Measurements from ENCODE around the gene LTA4H. TPM values are rescaled to one million over a fixed set of nuclear protein-coding genes. Genes with fewer than 3 reads are reported as not detected.

The LTA4H gene
- total RNA-seq, 6 experiments from 2014 or later = 19.0 to 32.5 (median 27.1) TPM

GRCh38 chr12:96041181-96041580 is 5.8 kb upstream of the LTA4H start:
- H3K4me3 ChIP-seq = no peak overlapping the region
- peaks cover 0 to 2% (median under 1%) of the 10 kb centered on the region in 4 donors for H3K4me1 ChIP-seq
- DNase-seq (no peak), ATAC-seq (no peak)
- no peaks in the 10 kb centered on the region for H3K9me3 ChIP-seq
- intact Hi-C loops (cut with DNase I) = no loop called here
- WGBS (ENCODE audit: insufficient coverage, low coverage, low lambda C conversion rate, missing lambda C conversion rate) = no CpG with 5 or more reads among the region's 1 CpG
- no peaks in the 10 kb centered on the region for H3K27me3 ChIP-seq
- TF ChIP-seq POLR2A (IDR thresholded peaks at IDR 0.05) (no peak), CTCF (IDR thresholded peaks at IDR 0.05) (no peak)
- H3K27ac ChIP-seq = no peak overlapping the region
- H3K36me3 ChIP-seq = no peaks in the 10 kb centered on the region

DNA sequence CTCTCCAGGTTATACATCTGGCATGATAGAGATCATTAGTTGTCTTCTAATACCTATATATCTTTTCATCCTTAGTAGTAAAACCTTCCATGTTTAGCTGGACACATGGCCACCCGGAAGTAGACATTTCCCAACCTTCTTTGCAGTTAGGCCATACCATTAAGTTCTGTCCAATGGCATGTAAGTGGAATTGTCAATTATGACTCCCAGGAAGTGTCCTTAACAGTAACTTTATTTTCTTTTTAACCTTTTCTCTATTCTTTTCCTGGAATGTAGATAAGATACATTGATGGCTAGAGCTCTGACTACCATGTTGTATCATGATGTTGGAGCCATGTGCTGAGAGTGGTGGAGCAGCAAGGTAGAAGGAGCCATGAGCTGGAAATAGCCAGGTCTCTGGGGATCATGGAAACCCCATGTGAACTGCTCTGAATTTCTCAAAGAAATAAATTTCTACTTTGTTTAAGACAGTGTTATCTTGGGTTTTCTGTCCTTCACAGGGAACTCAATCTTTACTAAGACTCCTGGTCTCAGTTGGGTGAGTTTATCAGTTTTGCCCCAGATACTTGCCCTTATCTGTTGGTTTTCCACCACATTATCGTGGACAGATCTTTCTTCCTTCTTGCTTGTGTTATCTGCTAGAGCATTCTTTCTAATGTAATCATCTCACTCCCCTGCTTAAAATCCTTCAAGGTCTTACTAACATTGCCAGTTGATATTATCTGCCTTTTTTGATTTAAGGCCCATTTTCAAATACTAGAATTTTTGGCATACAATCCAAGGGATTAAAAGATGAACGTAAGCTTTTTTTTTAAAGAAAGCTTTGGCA is 5.1 kb upstream of the LTA4H start:
- TF ChIP-seq POLR2A (IDR thresholded peaks at IDR 0.05) = no peak
- TF ChIP-seq CTCF (IDR thresholded peaks at IDR 0.05) = no peak
- Histone ChIP-seq H3K4me3 (no peak overlapping the region), H3K27me3 (no peaks in the 10 kb centered on the region), H3K9me3 (no peaks in the 10 kb centered on the region), H3K4me1 (no peaks in the 10 kb centered on the region), H3K27ac (no peak overlapping the region), H3K36me3 (no peaks in the 10 kb centered on the region)
- DNase-seq (no peak), ATAC-seq (no peak)
- intact Hi-C loops (cut with DNase I) = no loop called here
- 46% methylated on average over 3 of the region's 3 CpGs for WGBS (ENCODE audit: insufficient coverage, low coverage, low lambda C conversion rate, missing lambda C conversion rate)

GRCh38 chr12:96039516-96039915 is 4.1 kb upstream of the LTA4H start:
- Histone ChIP-seq H3K36me3 (no peaks in the 10 kb centered on the region), H3K27me3 (no peaks in the 10 kb centered on the region), H3K4me1 (peaks cover 0 to under 1% (median under 1%) of the 10 kb centered on the region in 4 donors), H3K4me3 (no peak overlapping the region), H3K9me3 (no peaks in the 10 kb centered on the region), H3K27ac (no peak overlapping the region)
- TF ChIP-seq POLR2A (IDR thresholded peaks at IDR 0.05) (no peak), CTCF (IDR thresholded peaks at IDR 0.05) (no peak)
- WGBS (ENCODE audit: insufficient coverage, low coverage, low lambda C conversion rate, missing lambda C conversion rate) = 73% methylated on average over 3 of the region's 3 CpGs
- ATAC-seq (no peak), DNase-seq (no peak)
- intact Hi-C loops (cut with DNase I) = no loop called here

GRCh38 chr12:96036765-96037455 is 1.5 kb upstream of the LTA4H start:
- no peaks in the 10 kb centered on the region for H3K9me3 ChIP-seq
- WGBS (ENCODE audit: insufficient coverage, low coverage, low lambda C conversion rate, missing lambda C conversion rate) = 73% methylated on average over 6 of the region's 8 CpGs
- intact Hi-C loops (cut with DNase I) = no loop called here
- ATAC-seq (no peak), DNase-seq (no peak)
- peaks cover 0 to 9% (median 4%) of the 10 kb centered on the region in 4 donors for H3K4me1 ChIP-seq
- H3K27me3 ChIP-seq = no peaks in the 10 kb centered on the region
- H3K4me3 ChIP-seq = no peak overlapping the region
- H3K36me3 ChIP-seq = no peaks in the 10 kb centered on the region
- TF ChIP-seq POLR2A (IDR thresholded peaks at IDR 0.05) = no peak
- no peak for TF ChIP-seq CTCF (IDR thresholded peaks at IDR 0.05)
- no peak overlapping the region for H3K27ac ChIP-seq
